GM12891 (cell line): ENCODE measurements around the gene EML1.
A peak's percentile ranks its signal among the peaks of the same experiment; 100 is the strongest.

ENCODE experiments used
- PAX5 ChIP-seq: IDR thresholded peaks from 2 replicates; pipeline ENCODE4 v1.6.1; 2011; ENCODE audit warnings: low read length, moderate library complexity, mild to moderate bottlenecking; ENCODE audit not compliant: insufficient read depth, severe bottlenecking
- POLR2A ChIP-seq: IDR thresholded peaks from 2 replicates; pipeline ENCODE4 v1.6.1; 2011; ENCODE audit warnings: low read depth, low read length, control low read depth
- POLR2AphosphoS5 ChIP-seq: IDR thresholded peaks from 2 replicates; pipeline ENCODE4 v1.6.1; 2011; ENCODE audit warnings: low read depth, low read length, control low read depth
- POU2F2 ChIP-seq: IDR thresholded peaks from 2 replicates; pipeline ENCODE4 v1.6.1; 2011; ENCODE audit warnings: low read depth, mild to moderate bottlenecking, control low read depth, low read length, moderate library complexity
- SPI1 ChIP-seq: IDR thresholded peaks from 2 replicates; pipeline ENCODE4 v1.6.1; 2011; ENCODE audit warnings: low read depth, low read length, control low read depth
- TAF1 ChIP-seq: IDR thresholded peaks from 2 replicates; pipeline ENCODE4 v1.6.1; 2011; ENCODE audit warnings: low read depth, low read length, control low read depth

GRCh38 chr14:99936738-99937474 lies 143.7 kb downstream of the EML1 start:
- no peak for TF ChIP-seq POLR2A
- no peak for TF ChIP-seq POLR2AphosphoS5
- TF ChIP-seq TAF1 = no peak
- TF ChIP-seq SPI1 = 0 out of 2 replicates have a peak, but pooled peaks have one; percentile 23
- no peak for TF ChIP-seq PAX5
- TF ChIP-seq POU2F2 = no peak
